ENCODE data around the gene CCNL2.
"Not testable (repeated sequence)": the region's sequence is repeated elsewhere in the genome, so short reads cannot be mapped to it uniquely, and the experiment has no call there.

CCNL2 gene

DNA sequence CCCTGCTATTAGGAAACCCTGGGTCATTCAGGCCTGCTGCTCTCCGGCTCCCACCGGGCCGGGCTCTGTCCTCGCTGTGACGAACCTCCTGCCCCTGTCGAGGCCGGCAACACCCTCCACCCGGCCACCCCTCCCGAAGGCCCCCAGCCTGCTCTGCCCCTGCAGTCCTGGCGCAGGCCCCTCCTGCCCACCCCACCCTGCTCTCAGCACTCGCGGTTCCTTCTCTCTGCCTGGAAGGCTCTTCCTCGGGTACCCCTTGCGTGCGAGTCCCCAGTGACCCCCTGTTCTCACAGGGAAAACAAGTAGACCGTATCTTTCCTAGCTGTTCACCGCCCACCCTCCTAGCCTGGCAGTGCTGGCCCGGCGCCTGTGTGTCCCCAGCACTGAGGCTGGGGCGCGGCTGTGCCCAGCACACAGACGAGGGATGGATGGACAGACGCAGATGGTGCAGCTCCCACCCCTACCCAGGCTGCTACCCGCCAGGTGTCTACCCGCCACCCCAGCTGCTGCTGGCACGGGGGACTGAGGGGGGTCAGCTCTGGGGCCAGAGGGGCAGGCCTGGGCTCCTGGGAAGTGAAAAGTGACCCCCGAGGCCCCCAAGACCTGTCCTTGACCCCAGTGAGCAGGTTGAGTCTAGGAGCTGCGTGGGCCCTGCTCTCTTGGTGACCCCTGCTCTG lies 33.3 kb upstream of the CCNL2 start:
- DNase-seq, result peak in 3 of 14 donors; percentile 50 to 60 (median 53)

DNA sequence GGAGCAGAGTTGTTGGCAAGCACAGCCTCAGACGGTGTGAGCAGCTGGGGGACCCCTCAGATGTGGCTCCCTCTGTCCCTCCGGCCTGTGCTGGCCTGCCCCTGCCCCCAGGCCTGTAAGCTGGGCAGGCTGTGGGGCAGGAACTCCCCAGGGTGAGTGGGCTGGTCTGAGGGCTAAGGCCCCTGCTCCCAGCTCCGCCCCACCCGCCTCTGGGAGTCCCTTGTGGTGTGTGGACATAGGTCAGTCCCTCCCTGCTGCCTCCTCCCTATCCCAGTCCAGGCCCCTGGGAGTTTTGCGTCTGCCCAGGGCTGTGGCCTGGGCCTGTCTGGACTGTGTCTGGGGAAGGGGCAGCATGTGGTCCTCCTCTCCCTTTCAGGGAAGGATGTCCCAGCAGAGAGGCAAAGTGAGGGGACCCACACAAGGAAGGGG lies 32.7 kb upstream of the CCNL2 start:
- peak in 5 of 14 donors; percentile 40 to 67 (median 51) for DNase-seq

DNA sequence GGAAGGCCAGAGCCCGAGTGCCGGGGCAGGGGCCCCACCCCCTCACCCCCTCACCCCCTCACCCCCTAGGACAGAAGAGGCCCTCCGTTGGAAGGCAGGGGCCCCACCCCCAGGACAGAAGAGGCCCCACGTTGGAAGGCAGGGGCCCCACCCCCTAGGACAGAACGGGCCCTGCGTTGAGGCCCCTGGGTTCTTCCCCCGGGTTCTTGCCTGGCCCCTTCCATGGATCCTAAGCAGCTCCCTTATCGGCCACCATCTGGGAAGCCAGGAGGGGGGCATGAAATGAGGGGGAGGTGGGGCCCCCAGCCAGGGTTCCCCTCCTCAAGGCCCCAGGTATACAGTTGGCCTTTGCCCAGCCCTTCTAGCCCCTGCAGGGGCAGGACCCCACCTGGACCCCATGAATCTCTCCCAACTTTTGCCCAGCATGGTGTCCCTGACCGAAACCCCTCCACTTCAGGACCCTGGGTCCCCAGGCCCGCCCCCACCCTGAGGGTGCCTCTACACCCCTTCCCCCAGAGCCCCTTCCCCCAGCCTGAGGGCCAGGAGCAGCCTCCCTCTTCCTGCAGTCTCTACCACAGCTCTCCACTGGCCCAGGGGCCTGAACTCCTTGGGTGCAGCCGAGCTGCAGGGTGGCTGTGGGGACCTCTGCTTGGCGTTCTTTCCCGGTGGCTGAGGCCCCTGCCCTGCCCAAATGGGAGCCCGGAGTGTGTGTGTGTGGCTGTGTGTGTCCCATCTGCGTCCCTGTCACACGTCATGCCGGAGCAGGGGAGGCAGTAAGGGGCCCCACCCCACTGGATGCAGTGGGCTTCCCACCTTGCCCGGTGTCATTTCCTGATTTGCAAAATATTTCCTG lies 32.1 kb upstream of the CCNL2 start:
- peak in 2 of 14 donors; percentile 53 to 59 for DNase-seq

DNA sequence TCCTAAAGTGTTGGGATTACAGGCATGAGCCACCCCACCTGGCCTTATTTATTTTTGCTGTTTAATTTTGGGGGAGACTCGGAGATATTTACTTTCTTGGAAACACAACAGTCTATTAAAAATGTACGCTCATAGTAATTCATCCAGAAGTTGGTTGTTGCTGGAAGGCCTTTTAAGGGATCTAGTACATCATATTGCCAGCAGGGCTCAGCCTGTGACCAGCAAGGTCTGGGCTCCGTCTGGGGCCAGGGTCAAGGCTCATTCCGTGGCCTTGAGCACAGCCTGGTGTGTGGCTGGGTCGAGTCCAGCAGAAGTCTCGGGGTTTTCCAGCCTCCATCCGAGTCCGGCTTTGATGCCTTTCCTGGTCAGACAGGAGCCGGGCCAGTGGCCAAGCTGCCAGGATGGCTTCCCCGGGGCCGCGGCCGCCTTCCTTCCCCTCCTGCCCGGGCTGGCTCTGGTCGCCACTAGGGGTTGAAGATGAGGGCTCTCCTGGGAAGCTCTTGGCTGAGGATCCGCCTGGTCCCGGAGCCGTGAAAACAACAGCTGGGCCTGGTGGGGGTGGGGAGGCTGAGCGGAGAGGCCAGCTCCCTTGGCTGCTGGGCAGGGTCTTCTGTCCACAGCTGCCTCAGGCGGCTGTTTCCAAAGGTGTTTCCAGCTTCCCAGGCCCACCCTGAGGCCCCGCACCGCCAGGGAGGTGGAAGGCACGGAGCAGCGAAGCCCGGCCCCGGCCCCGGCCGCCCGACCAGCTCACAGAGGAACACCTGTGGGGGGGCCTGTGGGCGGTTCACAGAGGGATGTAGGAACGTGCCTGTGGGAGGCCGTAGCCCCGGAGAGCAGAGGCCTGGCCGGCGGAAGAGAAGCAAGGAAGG lies 31.2 kb upstream of the CCNL2 start:
- peak in 12 of 14 donors; percentile 10 to 79 (median 64) for DNase-seq

DNA sequence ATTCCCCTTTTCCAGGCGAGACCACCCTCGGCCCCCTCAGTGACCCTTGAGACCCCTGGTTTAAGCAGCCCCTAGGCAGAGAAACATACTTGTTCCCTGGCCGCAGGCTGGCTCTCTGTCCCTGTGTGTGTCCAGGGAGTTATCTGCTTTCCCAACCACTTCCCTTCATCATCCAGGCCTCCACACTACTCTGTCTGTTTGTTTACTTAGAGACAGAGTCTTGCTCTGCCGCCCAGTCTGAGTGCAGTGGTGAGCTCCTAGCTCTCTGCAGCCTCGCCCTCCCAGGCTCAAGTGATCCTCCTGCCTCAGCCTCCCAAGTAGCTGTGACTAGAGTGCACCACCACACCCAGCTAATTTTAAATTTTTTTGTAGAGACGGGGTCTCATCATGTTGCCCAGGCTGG lies 30.5 kb upstream of the CCNL2 start:
- no peak for DNase-seq

DNA sequence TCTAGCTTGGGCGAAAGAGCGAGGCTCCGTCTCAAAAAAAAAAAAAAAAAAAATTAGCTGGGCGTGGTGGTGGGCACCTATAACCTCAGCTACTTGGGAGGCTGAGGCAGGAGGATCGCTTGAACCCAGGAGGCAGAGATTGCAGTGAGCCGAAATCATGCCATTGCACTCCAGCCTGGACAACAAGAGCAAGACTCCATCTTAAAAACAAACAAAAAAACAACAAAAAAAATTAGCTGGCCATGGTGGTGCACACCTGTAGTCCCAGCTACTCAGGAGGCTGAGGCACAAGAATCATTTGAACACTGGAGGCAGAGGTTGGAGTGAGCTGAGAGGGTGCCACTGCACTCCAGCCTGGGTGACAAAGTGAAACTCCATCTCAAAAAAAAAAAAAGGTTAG lies 29.8 kb upstream of the CCNL2 start:
- not testable (repeated sequence) for DNase-seq

DNA sequence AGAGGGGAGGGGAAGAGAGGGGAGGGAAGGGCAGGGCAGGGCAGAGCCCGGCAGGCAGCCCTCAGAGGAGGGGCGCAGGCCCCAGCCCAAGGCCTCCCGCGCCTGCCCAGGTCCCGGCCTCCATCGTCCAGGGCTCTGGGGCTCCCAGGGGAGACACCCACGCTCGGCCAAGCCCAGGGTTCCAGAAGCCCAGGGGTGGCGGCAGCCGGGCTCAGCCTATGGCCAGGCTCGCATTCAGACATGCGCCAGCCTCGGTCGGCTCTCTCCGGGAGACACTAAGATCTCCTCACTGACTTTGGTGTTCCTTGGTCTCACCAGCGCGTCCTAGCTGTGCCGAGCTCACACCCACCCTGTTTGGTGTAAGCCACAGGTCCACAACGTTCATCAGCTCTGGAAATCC lies 29.0 kb upstream of the CCNL2 start:
- no peak for DNase-seq

DNA sequence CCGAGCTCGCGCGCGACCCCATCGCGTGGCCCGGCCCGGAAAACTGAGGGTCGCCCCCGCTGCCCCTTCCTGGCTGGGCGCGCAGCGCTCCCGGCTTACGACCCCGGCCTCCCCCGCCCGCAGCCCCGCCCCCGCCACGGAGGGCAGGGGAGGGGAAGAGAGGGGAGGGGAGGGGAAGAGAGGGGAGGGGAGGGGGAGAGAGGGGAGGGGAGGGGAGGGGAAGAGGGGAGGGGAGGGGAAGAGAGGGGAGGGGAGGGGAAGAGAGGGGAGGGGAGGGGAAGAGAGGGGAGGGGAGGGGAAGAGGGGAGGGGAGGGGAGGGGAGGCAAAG lies 28.6 kb upstream of the CCNL2 start:
- no peak for DNase-seq

DNA sequence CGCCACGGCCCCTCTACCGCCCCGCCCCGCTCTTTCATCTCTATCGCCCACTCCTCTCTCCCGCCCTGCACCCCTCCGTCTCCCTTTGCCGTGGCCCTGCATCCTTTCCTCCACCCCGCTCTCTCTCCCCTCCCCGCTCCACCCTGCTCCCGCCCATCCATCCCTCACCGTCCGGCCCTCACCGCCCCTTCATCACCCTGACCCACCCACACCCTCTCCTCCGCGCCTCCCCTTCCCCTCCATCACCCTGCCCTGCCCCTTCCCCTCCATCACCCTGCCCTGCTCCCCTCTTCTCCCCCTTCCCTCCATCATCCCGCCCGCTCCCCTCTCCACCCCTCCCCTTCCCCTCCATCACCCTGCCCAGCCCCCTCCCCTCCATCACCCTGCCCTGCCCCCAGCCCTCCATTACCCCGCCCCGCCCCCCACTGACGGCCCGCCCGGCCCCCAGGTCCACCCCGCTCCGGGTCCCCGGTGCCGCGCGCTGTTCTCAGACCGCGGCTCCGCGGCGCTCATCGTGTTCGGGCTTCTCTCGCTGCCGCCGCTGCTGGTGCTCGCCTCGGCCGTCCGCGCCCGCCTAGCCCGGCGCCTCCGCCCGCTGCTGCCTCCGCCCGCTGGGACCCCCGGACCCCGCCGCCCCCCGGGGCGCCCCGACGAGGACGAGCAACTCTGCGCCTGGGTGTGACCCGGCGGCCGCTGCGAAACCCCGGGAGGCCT lies 28.1 kb upstream of the CCNL2 start:
- peak in 5 of 14 donors; percentile 17 to 64 (median 54) for DNase-seq

DNA sequence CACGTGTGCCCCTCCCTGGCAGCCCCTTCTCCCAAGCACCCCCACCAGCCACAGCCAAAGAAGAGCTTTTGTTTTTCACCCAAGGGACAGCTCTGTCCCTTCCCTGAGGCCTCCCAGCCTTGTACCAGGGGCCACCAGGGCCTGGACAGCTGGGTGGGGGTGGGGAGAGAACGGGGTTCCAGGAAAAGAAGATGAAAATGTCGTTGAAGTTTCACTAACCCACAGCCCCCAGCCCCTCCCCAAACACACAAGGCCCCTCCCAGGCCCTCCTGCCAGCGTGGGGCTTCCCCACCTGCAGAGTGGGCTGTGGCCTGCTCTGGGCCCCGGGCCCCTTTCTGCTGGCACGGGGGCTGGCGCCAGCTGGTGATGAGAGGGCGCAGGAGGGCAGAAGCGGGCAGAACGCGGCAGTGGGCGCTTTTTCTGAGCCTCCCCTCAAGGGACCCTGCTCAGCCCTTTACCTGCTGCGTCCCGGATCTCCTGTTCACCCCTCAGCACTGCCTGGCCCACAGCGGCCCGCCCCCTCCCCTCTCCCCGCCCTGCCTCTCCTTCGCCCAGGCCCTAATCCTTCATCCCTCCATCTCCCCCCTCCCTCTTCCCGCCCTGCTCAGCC lies 27.5 kb upstream of the CCNL2 start:
- peak in 10 of 14 donors; percentile 35 to 86 (median 71) for DNase-seq

DNA sequence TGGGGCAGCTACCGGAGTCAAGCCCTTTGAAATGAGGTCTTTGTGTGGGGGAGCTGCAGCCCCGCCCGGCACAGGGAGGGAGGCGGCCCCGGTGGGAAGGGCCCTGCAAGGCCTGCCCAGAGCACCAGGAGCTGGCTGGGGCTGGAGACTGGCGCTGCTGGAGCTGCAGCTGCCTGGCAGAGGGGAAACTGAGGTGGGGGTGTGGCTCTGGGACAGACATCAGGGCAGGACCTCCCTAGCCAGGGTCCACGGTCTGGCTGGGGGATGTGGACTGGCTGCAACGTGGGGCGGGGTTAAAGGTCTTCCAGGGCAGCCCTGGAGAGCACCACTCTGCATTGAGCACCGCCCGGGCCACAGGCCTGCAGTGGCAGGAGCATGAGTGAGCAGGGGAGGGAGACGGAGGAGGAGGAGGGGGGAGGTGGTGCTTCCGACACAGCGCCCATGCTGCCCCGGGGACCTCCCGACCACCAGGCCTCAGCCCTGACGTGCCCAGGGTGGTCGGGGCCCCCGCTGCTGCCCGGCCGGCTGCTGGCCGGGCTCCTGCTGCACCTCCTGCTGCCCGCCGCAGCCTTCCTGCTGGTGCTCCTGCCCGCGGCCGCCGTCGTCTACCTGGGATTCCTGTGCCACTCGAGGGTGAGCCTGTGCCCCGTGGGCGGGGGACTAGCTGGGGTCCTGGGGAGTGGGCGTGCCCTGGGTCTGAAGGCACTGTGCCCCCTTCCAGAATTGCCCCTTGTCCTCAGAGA lies 26.8 kb upstream of the CCNL2 start:
- peak in 12 of 14 donors; percentile 15 to 83 (median 64) for DNase-seq

DNA sequence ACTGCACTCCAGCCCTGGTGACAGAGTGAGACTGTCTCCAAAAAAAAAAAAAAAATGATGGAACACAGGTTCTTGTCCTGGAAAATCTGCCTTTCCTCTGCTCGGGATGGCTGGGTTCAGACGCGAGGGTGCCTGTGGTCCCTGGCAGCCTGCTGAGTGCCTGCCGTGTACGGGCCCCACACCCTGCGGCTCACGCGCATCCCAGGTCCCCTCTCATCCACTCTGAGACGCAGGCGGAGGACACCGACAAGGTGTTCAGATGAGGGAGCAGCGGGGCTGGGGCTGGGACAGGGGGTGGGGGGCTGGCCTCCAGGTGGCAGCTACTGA lies 26.3 kb upstream of the CCNL2 start:
- no peak for DNase-seq

DNA sequence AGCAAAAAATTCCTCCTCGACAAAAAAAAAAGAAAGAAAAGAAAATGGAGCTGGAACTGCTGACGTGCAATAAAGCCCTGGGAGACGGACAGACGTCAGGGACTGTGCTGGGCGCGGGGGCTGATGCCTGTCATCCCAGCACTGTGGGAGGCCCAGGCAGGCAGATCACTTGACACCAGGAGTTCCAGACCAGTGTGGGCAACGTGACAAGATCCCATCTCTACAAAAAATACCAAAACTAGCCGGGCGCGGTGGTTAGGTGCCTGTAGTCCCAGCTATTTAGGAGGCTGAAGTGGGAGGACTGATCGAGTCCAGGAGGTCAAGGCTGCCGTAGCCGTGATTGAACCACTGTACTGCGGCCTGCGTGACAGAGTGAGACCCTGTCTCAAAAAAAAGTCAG lies 25.6 kb upstream of the CCNL2 start:
- DNase-seq, result no peak

DNA sequence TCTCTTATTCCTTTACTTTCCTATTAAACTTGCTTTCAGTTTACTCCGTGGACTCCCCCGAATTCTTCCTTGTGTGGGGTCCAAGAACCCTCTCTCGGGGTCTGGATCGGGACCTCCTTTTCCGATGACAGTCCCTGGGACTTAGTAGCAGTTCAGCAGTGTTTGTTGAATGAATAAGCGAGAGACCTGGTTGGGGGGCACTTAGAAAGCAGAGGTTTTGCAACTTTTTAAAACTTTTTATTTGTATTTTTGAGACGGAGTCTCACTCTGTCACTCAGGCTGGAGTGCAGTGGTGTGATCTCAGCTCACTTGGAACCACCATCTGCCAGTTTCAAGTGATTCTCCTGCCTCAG lies 24.1 kb upstream of the CCNL2 start:
- DNase-seq, result no peak

DNA sequence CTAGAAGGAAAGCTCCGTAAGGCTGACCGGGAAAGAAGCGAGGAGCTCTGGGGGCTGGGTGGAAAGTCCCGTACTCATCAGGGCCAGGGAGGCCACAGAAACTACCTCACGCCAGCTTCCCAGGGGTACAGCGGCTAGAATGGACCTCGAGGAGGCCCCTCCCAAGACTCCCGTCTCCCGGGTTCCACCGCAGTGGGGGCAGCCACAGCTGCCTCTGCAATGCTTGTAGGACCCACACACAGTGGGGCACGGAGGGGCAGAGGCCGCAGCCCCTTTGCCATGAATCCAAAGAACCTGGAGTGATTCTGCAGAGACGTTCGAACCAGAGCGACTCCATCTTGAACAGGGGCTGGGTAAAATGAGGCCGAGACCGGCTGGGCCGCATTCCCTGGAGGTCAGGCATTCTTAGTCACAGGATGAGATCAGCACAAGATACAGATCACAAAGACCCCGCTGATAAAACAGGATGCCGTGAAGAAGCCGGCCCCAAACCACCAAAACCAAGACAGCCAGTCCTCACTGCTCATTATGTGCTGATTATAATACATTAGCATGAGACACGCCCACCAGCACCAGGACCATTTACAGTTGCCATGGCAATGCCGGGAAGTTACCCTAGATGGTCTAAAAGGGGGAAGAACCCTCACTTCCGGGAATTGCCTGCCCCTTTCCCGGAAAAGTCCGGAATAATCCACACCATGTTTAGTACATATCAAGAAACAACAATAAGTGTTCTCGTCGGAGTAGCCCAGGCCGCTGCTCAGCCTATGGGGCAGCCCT lies 23.5 kb upstream of the CCNL2 start:
- no peak for DNase-seq

DNA sequence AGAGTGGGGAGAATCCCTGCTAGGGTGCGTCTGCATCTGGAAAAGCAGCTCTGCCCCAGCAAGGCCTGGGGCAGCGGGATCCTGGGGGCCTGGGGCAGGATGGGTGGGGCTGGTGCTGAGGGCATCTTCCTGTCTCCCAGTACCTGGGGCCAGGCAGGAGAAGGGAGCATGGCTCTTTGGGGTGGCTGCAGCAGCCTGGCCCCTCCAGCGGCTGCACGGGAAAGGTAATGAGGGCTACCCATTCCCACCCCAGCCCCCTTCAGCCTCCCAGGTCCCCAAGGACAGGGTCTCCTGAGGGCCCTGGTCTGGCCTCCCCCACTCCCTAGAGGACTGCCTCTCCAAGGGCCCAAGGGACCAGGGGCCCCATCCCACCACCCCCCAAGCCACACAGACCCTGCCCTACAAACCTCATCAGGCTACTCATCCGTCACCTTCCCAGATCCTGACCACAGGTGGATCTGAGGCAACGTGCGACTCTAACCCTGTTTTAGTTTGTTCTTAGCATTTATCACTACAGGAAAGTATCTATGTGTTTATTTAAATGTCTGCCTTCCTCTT lies 22.9 kb upstream of the CCNL2 start:
- DNase-seq, result no peak

DNA sequence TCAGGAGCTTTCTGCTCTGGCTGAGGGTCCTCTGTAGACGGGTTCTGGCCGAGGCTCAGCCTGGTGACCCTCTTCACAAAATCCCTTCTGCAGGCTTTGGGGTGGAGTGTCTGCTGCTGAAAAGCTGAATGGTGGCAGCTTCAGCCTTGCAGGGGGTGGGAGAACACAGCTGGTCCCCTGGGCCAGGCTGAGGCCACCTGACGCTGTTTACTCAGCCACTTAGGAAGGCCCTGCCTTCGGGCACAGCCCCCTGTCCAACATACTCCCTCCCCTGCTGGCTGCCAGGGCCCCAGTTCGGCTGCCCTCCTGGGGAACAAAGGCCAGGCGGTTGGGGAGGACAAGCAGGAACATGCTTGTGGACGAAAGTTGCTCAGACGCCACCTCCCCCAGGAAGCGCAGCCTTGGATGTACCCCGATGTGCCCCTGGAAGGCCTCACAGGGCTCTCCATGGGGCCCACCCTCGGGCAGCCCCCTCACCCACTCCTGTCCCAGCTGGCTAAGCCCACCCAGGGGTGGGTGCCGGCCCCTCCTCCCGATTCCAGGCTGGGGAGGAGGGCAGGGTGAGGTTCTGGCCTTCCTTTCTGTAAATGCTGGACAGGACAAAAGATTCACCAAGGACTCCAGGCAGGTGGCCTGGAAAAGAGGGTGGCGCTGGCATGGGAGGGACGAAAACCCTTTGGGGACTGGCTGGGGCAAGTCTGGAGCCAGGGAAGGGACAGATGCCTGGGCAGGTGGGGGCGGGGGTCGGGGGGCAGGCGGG lies 22.2 kb upstream of the CCNL2 start, which contains the start of gene ANKRD65:
TSS of gene ANKRD65 (minus strand) at position 130 of the 760 bp plus-strand sequence. CDS start 271 bp downstream, outside the sequence.
- DNase-seq, result peak in 9 of 14 donors; percentile 20 to 76 (median 42)

DNA sequence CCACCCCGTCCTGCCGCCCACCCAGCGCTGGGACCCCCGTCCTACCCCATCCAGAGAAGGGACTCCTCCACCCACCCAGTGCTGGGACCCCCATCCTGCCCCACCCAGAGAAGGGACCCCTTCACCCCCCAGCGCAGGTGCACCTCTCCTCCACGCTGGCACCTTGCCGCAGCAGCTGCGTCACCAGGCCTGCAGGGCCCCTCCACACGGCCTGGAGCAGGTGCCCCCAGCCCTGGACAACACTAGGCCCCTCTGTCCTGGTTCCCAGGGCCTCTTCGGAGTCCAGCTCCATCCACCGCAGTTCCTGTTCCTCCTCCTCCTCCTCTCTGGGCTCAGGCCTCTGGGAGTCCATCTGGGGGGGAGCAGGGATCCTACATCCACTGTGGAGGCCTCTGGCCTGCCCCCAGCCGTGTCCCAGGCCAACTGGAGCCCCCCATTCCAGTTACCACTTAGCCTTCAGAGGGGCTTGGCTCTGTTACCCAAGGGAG lies 21.6 kb upstream of the CCNL2 start:
- no peak for DNase-seq

Measured in C1 segment of cervical spinal cord (tissue), 14 donors.